A549 (cell line): ENCODE data around the gene SOX6.

Source experiments
- KDM1A ChIP-seq: fragments of 200-600 bp; sonication (generic); IDR thresholded peaks from 2 replicates; pipeline ENCODE4 v1.6.1; 2016; ENCODE audit warnings: low read depth, mild to moderate bottlenecking
- MAX ChIP-seq: IDR thresholded peaks from 2 replicates; pipeline ENCODE4 v1.6.1; 2012
- POLR2A ChIP-seq: IDR thresholded peaks from 2 replicates; pipeline ENCODE4 v1.6.1; 2012; ENCODE audit warnings: mild to moderate bottlenecking, low read length
- RARB ChIP-seq: fragments of 250-450 bp; sonication (Bioruptor Pico); IDR thresholded peaks from 2 replicates; pipeline ENCODE4 v1.8.0; 2021; ENCODE audit warnings: mild to moderate bottlenecking, moderate library complexity
- RCOR1 ChIP-seq: fragments of 150-350 bp; IDR thresholded peaks from 2 replicates; pipeline ENCODE4 v1.6.1; 2014; ENCODE audit warnings: antibody characterized with exemption, low read length, low read depth
- ZC3H11A ChIP-seq: fragments of 450-650 bp; IDR thresholded peaks from 2 replicates; pipeline ENCODE4 v1.6.1; 2014; ENCODE audit warnings: antibody characterized with exemption, mild to moderate bottlenecking
- TF ChIP-seq, protein P1 (sequence below): fragments of >200 bp; sonication (Bioruptor Twin); formaldehyde crosslinking; IDR thresholded peaks from 3 replicates; pipeline ENCODE4 v1.5.1; 2016

DNA sequence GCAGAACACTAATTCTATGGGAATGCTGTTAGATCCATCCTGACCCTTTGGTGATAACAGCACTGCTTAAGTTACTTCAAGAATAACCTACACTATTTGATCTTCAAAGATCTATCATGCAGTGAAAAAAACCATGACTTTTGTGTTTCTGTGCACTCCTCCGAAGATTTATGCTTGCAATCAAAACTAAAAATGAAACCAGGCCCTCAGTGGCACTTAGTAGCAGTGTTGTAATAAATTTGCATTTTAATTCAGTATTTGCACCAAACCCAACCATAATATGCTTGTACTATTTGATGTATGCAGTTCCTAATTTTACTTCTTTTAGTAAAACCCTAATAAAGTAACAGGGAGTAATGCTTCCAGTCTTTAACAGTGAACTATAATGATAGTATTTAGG lies 130.7 kb downstream of the SOX6 start:
- TF ChIP-seq RARB (CRISPR knock-in tag), result no peak
- TF ChIP-seq, protein P1, sequence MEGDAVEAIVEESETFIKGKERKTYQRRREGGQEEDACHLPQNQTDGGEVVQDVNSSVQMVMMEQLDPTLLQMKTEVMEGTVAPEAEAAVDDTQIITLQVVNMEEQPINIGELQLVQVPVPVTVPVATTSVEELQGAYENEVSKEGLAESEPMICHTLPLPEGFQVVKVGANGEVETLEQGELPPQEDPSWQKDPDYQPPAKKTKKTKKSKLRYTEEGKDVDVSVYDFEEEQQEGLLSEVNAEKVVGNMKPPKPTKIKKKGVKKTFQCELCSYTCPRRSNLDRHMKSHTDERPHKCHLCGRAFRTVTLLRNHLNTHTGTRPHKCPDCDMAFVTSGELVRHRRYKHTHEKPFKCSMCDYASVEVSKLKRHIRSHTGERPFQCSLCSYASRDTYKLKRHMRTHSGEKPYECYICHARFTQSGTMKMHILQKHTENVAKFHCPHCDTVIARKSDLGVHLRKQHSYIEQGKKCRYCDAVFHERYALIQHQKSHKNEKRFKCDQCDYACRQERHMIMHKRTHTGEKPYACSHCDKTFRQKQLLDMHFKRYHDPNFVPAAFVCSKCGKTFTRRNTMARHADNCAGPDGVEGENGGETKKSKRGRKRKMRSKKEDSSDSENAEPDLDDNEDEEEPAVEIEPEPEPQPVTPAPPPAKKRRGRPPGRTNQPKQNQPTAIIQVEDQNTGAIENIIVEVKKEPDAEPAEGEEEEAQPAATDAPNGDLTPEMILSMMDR, result no peak
- no peak for TF ChIP-seq MAX
- no peak for TF ChIP-seq ZC3H11A
- no peak for TF ChIP-seq RCOR1
- no peak for TF ChIP-seq POLR2A
- no peak for TF ChIP-seq KDM1A
